ENCODE measurements around the gene UBE2J1. TPM values are rescaled to one million over a fixed set of nuclear protein-coding genes. Genes with fewer than 3 reads are reported as not detected.

UBE2J1 gene
- total RNA-seq, 2 donors from 2014 or later, result 33.2 to 58.5 TPM

DNA sequence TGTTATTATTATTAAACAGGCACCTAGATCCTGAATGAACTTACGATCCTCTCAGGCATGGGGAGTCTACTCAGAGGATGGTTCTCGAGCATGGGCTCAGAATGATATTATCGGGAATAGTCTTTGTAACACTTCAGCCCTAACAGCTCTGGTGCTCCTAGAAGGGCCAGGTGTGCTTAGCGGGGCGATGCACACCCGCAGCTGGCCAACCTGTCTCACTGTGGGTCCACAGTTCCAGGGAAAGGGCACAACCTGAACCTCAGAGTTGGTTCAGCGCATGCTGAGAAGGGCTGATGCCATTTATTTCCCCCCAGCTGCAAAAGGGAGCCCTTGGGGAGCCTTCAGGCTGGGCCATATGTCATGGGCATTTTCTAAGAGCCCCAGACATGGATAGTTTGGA is 33.3 kb upstream of the UBE2J1 start:
- no peak overlapping the region for H3K27ac ChIP-seq

DNA sequence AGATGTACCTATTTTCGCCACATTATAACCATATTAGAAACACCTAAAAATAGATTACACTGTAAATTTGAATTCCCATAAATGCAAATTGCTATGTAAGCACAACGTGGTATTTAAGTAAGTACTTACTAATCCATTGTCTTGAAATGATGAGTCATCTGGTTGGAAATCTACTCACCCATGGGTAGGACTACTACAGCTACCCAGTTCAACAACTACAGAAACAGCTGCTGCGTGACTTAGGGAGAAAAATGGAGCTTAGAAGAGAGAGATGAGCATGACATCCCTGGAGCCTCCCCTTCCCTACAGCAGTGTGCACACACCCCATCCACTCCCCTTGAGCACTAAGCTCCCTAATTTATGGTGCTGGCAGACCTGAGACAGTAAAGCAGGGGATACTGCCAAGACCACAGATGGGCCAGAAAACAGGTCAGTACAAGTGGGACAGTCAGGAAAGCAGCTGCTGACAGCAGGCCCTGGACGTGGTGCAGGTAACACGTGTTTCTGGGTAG is 32.7 kb upstream of the UBE2J1 start:
- no peak for ATAC-seq (ENCODE audit: insufficient number of reproducible peaks, low FRiP score, low read depth)
- TF ChIP-seq, protein P1, sequence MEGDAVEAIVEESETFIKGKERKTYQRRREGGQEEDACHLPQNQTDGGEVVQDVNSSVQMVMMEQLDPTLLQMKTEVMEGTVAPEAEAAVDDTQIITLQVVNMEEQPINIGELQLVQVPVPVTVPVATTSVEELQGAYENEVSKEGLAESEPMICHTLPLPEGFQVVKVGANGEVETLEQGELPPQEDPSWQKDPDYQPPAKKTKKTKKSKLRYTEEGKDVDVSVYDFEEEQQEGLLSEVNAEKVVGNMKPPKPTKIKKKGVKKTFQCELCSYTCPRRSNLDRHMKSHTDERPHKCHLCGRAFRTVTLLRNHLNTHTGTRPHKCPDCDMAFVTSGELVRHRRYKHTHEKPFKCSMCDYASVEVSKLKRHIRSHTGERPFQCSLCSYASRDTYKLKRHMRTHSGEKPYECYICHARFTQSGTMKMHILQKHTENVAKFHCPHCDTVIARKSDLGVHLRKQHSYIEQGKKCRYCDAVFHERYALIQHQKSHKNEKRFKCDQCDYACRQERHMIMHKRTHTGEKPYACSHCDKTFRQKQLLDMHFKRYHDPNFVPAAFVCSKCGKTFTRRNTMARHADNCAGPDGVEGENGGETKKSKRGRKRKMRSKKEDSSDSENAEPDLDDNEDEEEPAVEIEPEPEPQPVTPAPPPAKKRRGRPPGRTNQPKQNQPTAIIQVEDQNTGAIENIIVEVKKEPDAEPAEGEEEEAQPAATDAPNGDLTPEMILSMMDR (IDR thresholded peaks at IDR 0.05), result no peak
- H3K36me3 ChIP-seq, result no peaks in the 10 kb centered on the region
- H3K9me3 ChIP-seq, result no peaks in the 10 kb centered on the region
- no peaks in the 10 kb centered on the region for H3K4me1 ChIP-seq (ENCODE audit: control insufficient read depth in 1 of 2, low read depth in 2 of 2)
- H3K27ac ChIP-seq, result no peak overlapping the region
- DNase-seq (ENCODE audit: low spot score), result no peak
- no peak overlapping the region for H3K4me3 ChIP-seq
- H3K27me3 ChIP-seq (replicated peaks; ENCODE audit: insufficient read depth), result no peaks in the 10 kb centered on the region

More for the DNA sequence above, 33.3 kb upstream of the UBE2J1 start:
- DNase-seq (ENCODE audit: low spot score) (no peak), ATAC-seq (ENCODE audit: insufficient number of reproducible peaks, low FRiP score, low read depth) (no peak)
- Histone ChIP-seq H3K36me3 (no peaks in the 10 kb centered on the region), H3K4me1 (ENCODE audit: control insufficient read depth in 1 of 2, low read depth in 2 of 2) (no peaks in the 10 kb centered on the region), H3K27me3 (replicated peaks; ENCODE audit: insufficient read depth) (no peaks in the 10 kb centered on the region), H3K4me3 (no peak overlapping the region), H3K9me3 (no peaks in the 10 kb centered on the region)
- TF ChIP-seq, protein P1 (IDR thresholded peaks at IDR 0.05), result no peak

DNA sequence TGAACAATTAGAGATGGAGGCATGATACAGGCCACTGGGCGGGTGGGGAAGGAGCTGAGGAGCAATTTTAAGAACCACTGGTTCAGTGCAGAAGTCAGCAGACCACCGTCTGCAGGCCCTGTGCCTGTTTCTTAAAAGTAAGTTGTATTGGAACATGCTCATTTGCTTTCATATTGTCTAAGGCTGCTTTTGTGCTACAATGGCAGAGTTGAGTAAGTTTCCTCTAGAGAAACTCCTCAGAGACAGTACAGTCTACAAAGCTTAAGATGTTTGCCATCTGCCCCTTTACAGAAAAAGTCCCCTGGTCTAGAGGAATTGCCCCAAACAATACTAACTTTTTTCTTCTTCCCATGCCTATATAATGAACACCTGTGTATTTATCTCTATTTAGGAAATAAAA is 28.5 kb upstream of the UBE2J1 start:
- H3K4me1 ChIP-seq (ENCODE audit: control insufficient read depth in 1 of 2, low read depth in 2 of 2), result no peaks in the 10 kb centered on the region
- ATAC-seq (ENCODE audit: insufficient number of reproducible peaks, low FRiP score, low read depth), result no peak
- TF ChIP-seq, protein P1 (IDR thresholded peaks at IDR 0.05), result no peak

DNA sequence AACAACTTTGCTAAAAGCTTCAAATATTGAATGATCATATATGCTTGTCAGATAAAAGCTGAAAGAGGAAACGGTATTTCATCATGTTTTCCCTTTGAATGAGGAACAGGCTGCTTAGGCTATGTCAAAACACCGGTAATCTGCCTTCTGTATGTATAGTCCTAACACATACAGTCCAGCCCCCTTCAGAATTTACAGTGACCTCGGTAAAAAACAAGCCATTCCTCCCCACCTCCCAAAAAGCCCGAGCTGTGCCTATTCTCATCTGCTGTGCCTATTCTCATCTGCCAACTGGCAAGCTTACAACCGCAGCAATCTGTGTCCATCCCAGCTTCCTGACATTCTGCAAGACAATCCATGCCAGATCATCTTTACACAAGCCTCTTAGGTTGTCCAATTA is 26.8 kb upstream of the UBE2J1 start:
- no peak overlapping the region for H3K27ac ChIP-seq
- TF ChIP-seq, protein P1 (IDR thresholded peaks at IDR 0.05), result no peak
- ATAC-seq (ENCODE audit: insufficient number of reproducible peaks, low FRiP score, low read depth) (no peak), DNase-seq (ENCODE audit: low spot score) (no peak)
- no peak overlapping the region for H3K4me3 ChIP-seq
- H3K36me3 ChIP-seq, result no peaks in the 10 kb centered on the region
- H3K27me3 ChIP-seq (replicated peaks; ENCODE audit: insufficient read depth), result no peaks in the 10 kb centered on the region
- H3K9me3 ChIP-seq, result no peaks in the 10 kb centered on the region
- H3K4me1 ChIP-seq (ENCODE audit: control insufficient read depth in 1 of 2, low read depth in 2 of 2), result no peaks in the 10 kb centered on the region

More for the DNA sequence above, 28.5 kb upstream of the UBE2J1 start:
- no peak for DNase-seq (ENCODE audit: low spot score)
- no peaks in the 10 kb centered on the region for H3K27me3 ChIP-seq (replicated peaks; ENCODE audit: insufficient read depth)
- no peaks in the 10 kb centered on the region for H3K36me3 ChIP-seq
- H3K27ac ChIP-seq, result no peak overlapping the region
- no peak overlapping the region for H3K4me3 ChIP-seq
- no peaks in the 10 kb centered on the region for H3K9me3 ChIP-seq

DNA sequence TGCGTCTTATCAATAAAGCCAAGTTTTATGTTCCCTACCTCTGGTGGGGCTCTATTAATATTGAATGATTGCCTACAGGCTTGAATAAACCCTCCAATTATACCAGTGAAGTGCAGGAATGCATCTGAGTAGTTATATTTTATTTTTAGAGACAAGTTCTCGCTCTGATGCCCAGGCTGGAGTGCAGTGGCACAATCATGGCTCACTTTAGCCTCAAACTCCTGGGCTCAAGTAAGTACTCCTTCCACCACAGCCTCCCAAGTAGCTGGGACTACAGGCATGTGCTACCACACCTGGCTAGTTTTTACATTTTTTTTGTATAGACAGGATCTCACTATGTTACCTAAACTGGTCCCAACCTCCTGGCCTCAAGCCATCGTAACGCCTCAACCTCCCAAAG is 26.1 kb upstream of the UBE2J1 start:
- H3K9me3 ChIP-seq, result no peaks in the 10 kb centered on the region
- no peaks in the 10 kb centered on the region for H3K27me3 ChIP-seq (replicated peaks; ENCODE audit: insufficient read depth)
- ATAC-seq (ENCODE audit: insufficient number of reproducible peaks, low FRiP score, low read depth), result no peak
- H3K4me3 ChIP-seq, result no peak overlapping the region
- H3K4me1 ChIP-seq (ENCODE audit: control insufficient read depth in 1 of 2, low read depth in 2 of 2), result no peaks in the 10 kb centered on the region
- H3K36me3 ChIP-seq, result no peaks in the 10 kb centered on the region
- TF ChIP-seq, protein P1 (IDR thresholded peaks at IDR 0.05), result no peak
- DNase-seq (ENCODE audit: low spot score), result no peak
- H3K27ac ChIP-seq, result no peak overlapping the region

Data from thoracic aorta (tissue), 2 donors.